Ovary (tissue), 9 donors: ENCODE data around the gene PUS1. TPM values are rescaled to one million over a fixed set of nuclear protein-coding genes. Genes with fewer than 3 reads are reported as not detected.
A peak's percentile ranks its signal among the peaks of the same experiment; 100 is the strongest.

Experiments used
- DNase-seq, 5 donors: peaks; one replicate each; pipeline ENCODE4 v3.0.0-alpha.2; 2019 to 2020
- H3K27ac ChIP-seq, 2 donors: fragments of 200-600 bp; one replicate each; pipeline versions ENCODE4 v1.5.1 to v1.8.0; 2019 to 2022
- H3K27me3 ChIP-seq: fragments of 200-600 bp; one replicate; pipeline ENCODE4 v1.8.0; 2022
- H3K36me3 ChIP-seq: fragments of 200-600 bp; sonication (generic); one replicate; pipeline ENCODE4 v1.5.1; 2019
- H3K4me1 ChIP-seq: one replicate; pipeline ENCODE4 v1.8.1; 2013; ENCODE audit warnings: mild to moderate bottlenecking, moderate library complexity; ENCODE audit not compliant: insufficient read depth
- H3K4me3 ChIP-seq: fragments of 200-600 bp; sonication (generic); one replicate; pipeline ENCODE4 v1.5.1; 2017
- H3K9me3 ChIP-seq, 2 donors: fragments of 200-600 bp in 1 of 2; sonication (generic) in 1 of 2; one replicate each; pipeline versions ENCODE4 v1.5.1 to v1.8.1; 2013 to 2019; ENCODE audit warnings: mild to moderate bottlenecking in 1 of 2, moderate library complexity in 1 of 2
- CTCF ChIP-seq, 3 donors: fragments of 450-650 bp in 2 of 3; fragments of 200-600 bp in 1 of 3; IDR thresholded peaks; one replicate each; pipeline versions ENCODE4 v1.5.1 to v1.8.0; 2016 to 2022; ENCODE audit warnings: antibody characterized with exemption in 3 of 3, mild to moderate bottlenecking in 1 of 3
- EP300 ChIP-seq: sonication (generic); formaldehyde crosslinking; IDR thresholded peaks from one replicate; pipeline ENCODE4 v1.6.1; 2017; ENCODE audit warnings: antibody characterized with exemption
- POLR2A ChIP-seq: fragments of 450-650 bp; IDR thresholded peaks from one replicate; pipeline ENCODE4 v1.6.1; 2017; ENCODE audit warnings: antibody characterized with exemption, mild to moderate bottlenecking, moderate library complexity
- WGBS, 3 donors: extraction: QIAGEN DNeasy Blood & Tissue Kit in 1 of 3; methylation state at CpG; one replicate each; pipeline versions ENCODE4 v1.1.5 to v1.1.7; 2013 to 2017; 5-methylcytosine and 5-hydroxymethylcytosine counted together
- intact Hi-C, 4 donors: fragments of 100-400 bp; cut with DNase I; formaldehyde crosslinking; loops; one replicate each; pipeline versions ENCODE4 v1.11.0 to v1.15.1; 2022 to 2023
- polyA plus RNA-seq, 2 donors: library from polyadenylated mRNA; stranded (reverse); fragments of 200-250 nt in 1 of 2; fragments of 350-450 nt in 1 of 2; fragmentation: Illumina TruSeq in 1 of 2; extraction: RNeasy Lipid Tissue Mini Kit (QIAGEN cat#74804) in 1 of 2; gene quantifications; one replicate each; pipeline ENCODE4 v1.2.3, GENCODE V29; 2013 to 2014
- total RNA-seq, 7 donors: library from RNA; depleted of rRNA in 2 of 7; stranded (reverse); fragments of >200 nt in 2 of 7; fragmentation: NEBNext Ultra II Directional in 3 of 7; extraction: Animal tissue kit (Norgen Biotek cat#: 25700) in 3 of 7; gene quantifications; one replicate each; pipeline versions ENCODE4 v1.1.0 to v1.2.4, GENCODE V29; 2016 to 2023
- donor health status: DM: no; HTN: no; CAD: no; lungs with moderate emphysema.
- donor health status: DM: no; HTN: no; CAD: no.
- donor health status: Bipolar disorder and iron deficiency.
- donor health status: DM: yes; HTN: yes; CAD: no.
- donor health status: DM: no; HTN: no; CAD: no.
- donor health status: DM: yes; HTN: yes; CAD: no.

Gene PUS1
- total and polyA plus RNA-seq, 9 donors: 3.5 to 34.7 (median 15.9) TPM

- no peaks in the 10 kb centered on the region for H3K36me3 ChIP-seq
- TF ChIP-seq EP300 (no peak), CTCF (IDR thresholded peaks at IDR 0.05) (no peak), POLR2A (no peak)
- DNase-seq: peak in 2 of 5 donors; percentile 16 to 30
- no peak overlapping the region for H3K27ac ChIP-seq
- intact Hi-C loops: no loop called here
- H3K4me3 ChIP-seq: no peak overlapping the region
- H3K4me1 ChIP-seq: no peaks in the 10 kb centered on the region
- H3K27me3 ChIP-seq: no peaks in the 10 kb centered on the region
- 90 to 93% (median 92%) methylated on average over 12 of the region's 12 CpGs for WGBS, 3 donors
- H3K9me3 ChIP-seq: no peaks in the 10 kb centered on the region
Observed at GRCh38 chr12:131942671-131943070, 13.6 kb downstream of the PUS1 start.

DNA sequence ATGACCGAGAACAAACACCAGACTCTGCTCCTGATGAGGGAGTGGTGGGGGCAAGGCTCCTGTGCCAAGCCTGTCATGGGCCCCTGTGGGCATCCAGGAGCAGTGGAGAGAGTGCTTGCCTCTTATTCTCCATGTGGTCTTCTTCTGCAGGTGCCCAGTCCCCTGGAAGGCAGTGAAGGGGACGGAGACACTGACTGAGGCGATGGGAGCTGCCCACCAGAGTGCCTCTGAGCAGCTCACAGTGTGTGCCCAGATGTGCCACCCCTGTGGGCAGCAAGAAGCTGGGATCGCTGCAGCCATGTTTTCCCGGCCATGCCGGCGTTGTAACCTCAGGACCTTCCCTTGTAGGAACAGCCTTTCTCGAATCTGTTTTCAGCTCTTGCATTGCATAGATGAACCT is 14.3 kb downstream of the PUS1 start:
- H3K4me1 ChIP-seq: no peaks in the 10 kb centered on the region
- intact Hi-C loops: no loop called here
- TF ChIP-seq CTCF (IDR thresholded peaks at IDR 0.05) (no peak), EP300 (no peak), POLR2A (no peak)
- DNase-seq: peak in 2 of 5 donors; percentile 15 to 27
- H3K4me3 ChIP-seq: no peak overlapping the region
- H3K27ac ChIP-seq: no peak overlapping the region
- no peaks in the 10 kb centered on the region for H3K27me3 ChIP-seq
- H3K9me3 ChIP-seq: no peaks in the 10 kb centered on the region
- no peaks in the 10 kb centered on the region for H3K36me3 ChIP-seq
- WGBS, 3 donors: 90 to 96% (median 96%) methylated on average over 8 of the region's 8 CpGs

GRCh38 chr12:131943876-131944275 is 14.8 kb downstream of the PUS1 start:
- no peak overlapping the region for H3K27ac ChIP-seq
- H3K4me3 ChIP-seq: no peak overlapping the region
- TF ChIP-seq POLR2A (no peak), CTCF (IDR thresholded peaks at IDR 0.05) (no peak), EP300 (no peak)
- no peaks in the 10 kb centered on the region for H3K27me3 ChIP-seq
- no peaks in the 10 kb centered on the region for H3K9me3 ChIP-seq
- peak in 1 of 5 donors; percentile 18 for DNase-seq
- no peaks in the 10 kb centered on the region for H3K36me3 ChIP-seq
- intact Hi-C loops: no loop called here
- WGBS, 3 donors: 94 to 96% (median 96%) methylated on average over 10 of the region's 10 CpGs
- H3K4me1 ChIP-seq: no peaks in the 10 kb centered on the region

DNA sequence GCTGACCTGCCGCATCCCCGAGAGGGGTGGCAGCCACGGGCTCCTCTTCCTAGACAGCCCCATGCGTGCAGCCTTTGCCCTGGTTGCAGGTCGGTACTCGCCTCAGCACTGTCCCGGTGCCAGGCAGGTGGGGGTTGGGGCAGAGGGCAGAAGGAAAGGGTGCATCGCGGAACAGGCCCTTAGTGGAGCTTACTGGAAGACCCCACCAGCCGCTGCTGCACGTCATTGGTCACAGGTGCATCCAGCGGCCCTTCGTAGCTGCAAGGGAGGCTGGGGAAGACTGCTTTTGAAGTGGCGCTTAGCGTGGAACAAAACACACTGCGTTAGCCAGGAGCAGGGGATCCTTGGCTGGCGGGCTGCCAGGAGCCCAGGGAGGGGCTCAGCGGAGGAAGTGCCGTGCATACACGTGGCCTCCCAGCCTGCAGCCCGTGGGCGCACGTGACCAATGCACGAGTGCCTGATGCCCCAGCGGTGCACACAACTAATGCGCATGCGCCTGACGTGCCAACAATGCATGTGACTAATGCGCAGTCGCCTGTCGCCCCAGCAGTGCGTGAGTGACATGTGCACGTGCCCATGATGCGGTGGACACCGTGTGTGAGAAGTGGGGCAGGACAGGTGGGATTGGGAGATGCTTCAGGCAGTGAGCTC is 15.7 kb downstream of the PUS1 start:
- DNase-seq: peak in 3 of 5 donors; percentile 37 to 43 (median 42)
- WGBS, 3 donors: 88 to 91% (median 91%) methylated on average over 35 of the region's 35 CpGs
- intact Hi-C loops: no loop called here

More for the DNA sequence above, 15.7 kb downstream of the PUS1 start:
- no peaks in the 10 kb centered on the region for H3K27me3 ChIP-seq
- no peaks in the 10 kb centered on the region for H3K36me3 ChIP-seq
- no peak overlapping the region for H3K4me3 ChIP-seq
- no peak overlapping the region for H3K27ac ChIP-seq
- H3K4me1 ChIP-seq: no peaks in the 10 kb centered on the region
- no peaks in the 10 kb centered on the region for H3K9me3 ChIP-seq
- no peak for TF ChIP-seq CTCF (IDR thresholded peaks at IDR 0.05)
- TF ChIP-seq POLR2A: no peak
- no peak for TF ChIP-seq EP300
